GM08714 (cell line): ENCODE results near the gene CACNA2D3.

Experiments
- H3K4me3 ChIP-seq: fragments of 200-500 bp; sonication (Bioruptor generic); 2 replicates; pipeline ENCODE4 v1.5.1; 2014; ENCODE audit warnings: mild to moderate bottlenecking, low read length, inconsistent platforms
- ZNF274 ChIP-seq: IDR thresholded peaks from 2 replicates; pipeline ENCODE4 v1.6.1; 2012; ENCODE audit warnings: mild to moderate bottlenecking, low read depth, low read length

Gene CACNA2D3

DNA sequence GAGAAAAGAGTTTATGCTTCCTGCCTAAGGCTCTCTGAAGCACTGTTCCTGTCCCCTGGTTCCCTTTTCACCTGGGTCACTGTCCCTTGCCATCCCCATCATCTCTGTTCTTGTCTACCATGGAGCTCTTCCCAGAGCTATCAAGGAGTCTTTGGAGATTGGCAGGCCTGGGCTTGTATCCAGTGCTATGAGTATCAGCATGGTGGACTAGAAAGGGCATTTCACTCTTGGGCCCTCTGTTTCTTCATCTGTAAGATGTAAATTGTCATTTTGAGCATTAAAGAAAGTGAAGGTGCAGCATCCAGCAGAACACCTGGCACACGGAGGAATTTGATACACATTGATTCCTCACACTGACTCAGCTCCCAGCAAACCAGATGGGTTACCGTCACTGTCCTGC is 388.2 kb downstream of the CACNA2D3 start:
- H3K4me3 ChIP-seq, result no peak overlapping the region

DNA sequence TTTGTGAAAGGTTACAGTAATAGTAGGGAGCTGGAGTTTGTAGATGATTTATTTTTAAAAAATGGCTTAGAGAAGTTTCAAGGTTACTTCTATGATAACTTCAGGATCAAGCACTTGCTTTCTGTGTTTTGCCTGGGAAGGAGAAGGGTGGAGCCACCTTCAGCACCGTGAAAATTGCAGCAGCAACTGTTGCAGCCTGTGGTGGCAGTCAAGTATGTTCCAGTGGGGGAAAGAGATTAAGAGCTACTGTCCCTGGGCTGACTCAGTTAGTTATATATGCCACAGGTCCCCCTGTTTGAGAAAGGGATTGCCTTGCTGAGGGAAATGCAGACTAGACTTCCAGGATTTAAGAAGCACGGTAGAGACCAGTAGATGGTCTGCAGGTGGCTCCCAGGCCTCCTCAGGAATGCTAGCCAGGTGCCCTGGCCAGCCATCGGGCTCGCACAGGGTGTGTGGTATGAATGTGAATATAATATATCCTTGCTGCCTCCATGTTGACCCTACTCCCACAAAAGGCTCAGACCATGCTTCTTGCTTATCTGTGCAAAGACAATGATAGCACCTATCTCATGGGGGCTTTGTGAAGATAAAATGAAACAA is 389.5 kb downstream of the CACNA2D3 start:
- no peak overlapping the region for H3K4me3 ChIP-seq
- TF ChIP-seq ZNF274, result no peak

More for the DNA sequence above, 388.2 kb downstream of the CACNA2D3 start:
- no peak for TF ChIP-seq ZNF274

DNA sequence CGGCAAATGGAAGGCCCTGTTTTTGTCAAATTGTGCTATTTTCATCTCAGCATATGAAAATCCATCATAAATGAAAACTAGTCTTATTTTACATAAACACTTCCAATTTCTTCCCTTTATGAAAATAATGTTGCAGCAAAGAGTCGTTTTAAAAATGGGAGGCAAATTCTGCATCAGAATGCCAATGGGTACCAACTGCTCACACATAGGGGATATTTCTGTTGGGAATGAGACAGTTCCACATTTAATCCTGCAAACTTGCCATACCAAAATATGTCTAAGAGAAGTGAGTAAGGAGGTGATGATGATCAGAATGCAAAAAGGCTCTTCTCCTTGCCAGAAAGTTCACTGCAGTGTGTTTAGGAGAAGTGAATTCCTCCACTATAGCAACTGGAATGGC is 391.7 kb downstream of the CACNA2D3 start:
- TF ChIP-seq ZNF274, result no peak
- no peak overlapping the region for H3K4me3 ChIP-seq

DNA sequence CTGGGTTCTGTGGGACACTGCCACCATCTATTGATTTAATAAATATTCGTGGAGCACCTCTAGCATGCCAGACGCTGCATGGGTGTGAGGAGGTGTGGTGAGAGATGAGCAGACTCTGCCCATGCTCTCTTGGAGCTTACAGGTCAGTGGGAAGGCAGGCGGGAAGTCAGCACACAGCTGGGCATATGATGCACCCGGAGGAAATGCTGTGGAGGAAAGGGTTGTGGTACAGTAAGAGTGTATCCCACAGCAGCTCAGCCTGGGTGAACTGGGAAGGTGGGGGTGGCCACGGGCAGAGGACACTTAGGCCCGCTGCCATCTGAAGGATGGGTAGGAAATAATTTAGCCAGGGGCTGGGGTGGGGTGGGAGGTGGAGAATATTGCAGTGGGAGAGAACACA is 392.1 kb downstream of the CACNA2D3 start:
- no peak for TF ChIP-seq ZNF274
- no peak overlapping the region for H3K4me3 ChIP-seq

DNA sequence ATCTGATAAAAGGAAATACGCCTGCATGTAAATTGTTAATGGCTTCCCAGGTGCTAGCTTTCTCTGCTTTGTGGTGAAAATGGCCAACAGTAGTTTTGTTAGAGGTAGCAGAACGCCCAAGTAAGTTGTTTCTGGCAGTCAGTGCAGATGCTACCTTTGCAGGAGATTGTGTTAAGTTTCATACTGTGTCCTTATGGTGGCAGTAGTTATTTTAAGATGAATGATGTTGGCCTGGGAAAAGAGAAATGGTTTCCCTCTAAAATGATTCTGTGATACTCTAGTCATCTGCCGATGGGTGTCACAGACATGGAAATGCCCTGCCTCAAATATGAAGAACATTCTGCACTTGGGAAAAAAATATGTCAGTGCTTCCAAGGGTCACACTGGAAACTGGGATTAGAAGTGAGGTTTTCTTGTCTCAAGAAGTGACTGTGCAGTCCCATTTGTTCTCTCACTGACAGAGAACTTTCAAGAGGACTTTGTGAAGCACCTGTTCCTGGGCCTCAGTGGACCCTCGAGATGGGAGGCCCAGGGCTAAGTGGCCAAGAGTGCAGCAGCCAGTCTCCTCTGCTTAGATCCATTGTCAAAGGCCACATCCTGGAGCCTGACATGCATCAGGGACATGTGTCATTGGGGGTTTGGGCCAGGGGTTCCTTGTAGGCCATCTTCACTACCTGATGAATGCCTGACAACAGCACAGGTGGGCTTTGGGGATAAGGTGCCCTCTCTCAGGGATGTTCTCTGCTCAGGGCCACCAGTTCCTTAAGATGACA is 393.3 kb downstream of the CACNA2D3 start:
- TF ChIP-seq ZNF274, result no peak
- H3K4me3 ChIP-seq, result no peak overlapping the region

DNA sequence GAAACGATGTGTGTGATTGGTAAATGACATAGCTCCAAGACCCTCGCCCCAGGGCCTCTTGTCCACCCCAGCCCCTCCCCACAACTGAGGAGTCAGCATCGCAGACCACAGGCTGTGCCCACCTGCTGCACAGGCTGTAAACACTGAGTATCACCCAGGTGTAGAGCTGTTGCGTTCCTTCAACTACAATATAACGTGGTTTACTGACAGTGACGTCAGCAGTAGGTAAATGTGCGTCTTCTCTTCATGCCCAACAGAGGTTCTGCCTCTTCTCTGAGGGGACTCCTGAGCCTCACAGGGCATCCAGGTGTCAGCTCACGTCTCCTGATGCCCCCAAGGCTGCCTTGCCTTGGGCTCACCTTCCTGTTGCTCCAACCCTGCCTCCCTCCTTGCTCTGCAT is 395.1 kb downstream of the CACNA2D3 start:
- H3K4me3 ChIP-seq, result no peak overlapping the region
- no peak for TF ChIP-seq ZNF274

DNA sequence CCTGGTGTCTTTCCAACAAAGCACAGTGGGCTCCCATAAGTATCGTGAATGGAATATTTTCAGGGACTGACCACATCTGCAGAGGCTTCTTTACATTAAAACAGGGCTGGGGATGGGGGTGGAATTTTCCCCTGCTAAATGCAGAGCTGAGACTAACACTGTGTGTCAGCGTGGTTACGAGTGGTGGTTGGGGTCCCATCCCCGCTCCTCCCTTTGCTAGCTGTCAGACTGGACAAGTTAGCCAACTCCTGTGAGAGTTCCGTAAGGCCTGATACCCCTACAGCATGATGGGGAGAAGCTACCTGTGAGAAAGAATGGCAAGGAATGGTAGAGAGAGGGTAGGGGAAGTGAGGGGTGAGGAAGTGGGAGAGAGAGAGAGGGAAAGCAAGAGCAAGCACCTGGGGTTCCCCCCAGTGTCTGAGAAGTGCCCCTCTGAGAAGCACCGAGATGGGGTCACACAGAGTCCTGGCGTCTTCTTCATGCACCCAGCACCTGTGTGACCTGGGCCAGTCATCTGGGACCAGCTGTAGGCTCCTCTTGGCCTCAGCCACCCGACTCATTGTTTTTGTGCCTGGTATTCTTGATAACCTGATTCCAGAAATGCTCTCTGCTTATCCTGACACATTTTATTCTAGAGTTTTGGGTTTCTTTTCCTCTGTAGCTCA is 395.8 kb downstream of the CACNA2D3 start:
- no peak overlapping the region for H3K4me3 ChIP-seq
- no peak for TF ChIP-seq ZNF274

DNA sequence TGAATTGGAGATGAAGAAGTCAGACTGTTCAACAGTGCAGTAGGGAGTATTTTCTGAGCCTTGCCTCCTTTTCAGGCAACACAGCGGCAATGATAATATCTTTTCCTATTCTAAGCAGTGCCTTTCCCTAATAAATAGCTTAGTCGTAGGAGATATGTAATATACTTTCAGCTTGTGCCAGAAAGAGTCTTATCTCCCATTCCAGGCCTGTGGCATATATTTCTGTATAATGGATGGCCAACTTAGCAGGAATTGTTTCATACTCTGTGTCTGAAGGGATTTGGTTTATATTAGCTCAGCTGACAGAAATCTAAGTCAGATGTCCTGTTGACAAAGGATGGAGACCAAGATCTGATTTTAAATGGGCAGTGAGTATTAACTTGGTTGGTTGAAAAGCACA is 397.1 kb downstream of the CACNA2D3 start:
- TF ChIP-seq ZNF274, result no peak
- no peak overlapping the region for H3K4me3 ChIP-seq

DNA sequence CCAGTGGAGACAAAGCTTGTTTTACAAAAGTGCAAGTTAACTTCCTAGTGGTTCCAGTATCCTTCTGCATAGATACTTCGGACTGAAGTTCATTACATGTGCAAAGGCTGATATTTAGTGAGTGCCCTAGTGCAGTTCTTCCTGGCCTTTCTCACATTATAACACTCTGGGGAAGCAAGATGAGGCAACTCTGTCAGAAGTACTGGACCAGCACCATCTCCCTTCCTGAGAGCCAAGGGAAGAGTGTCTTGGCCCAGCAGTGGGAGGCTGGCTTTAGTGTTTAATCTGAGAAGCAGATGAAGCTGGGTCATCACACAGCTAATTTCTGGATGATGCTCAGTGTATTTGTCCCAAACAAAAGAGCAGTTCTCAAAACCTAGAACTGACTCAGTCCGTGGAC is 397.7 kb downstream of the CACNA2D3 start:
- TF ChIP-seq ZNF274, result no peak
- no peak overlapping the region for H3K4me3 ChIP-seq

DNA sequence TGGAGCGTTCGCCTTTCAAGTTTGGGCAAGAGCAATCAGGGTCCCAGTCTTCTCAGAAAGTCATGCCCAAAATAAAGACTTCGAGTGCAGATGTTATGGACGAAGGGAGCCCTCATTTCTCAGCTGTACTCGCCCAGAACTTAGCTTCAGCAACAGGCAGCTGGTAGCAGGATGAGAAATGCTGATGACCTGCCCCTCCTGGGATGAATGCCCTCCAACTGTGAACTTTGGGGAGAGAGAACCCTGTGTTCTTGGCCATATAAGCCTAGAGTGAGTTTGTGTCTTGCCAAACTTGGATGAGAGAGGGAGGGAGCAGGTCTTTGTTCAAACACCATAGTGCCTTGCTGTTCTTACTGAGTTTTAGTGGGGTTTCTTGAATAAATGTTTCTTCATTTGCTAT is 405.2 kb downstream of the CACNA2D3 start:
- no peak overlapping the region for H3K4me3 ChIP-seq
- TF ChIP-seq ZNF274, result no peak

DNA sequence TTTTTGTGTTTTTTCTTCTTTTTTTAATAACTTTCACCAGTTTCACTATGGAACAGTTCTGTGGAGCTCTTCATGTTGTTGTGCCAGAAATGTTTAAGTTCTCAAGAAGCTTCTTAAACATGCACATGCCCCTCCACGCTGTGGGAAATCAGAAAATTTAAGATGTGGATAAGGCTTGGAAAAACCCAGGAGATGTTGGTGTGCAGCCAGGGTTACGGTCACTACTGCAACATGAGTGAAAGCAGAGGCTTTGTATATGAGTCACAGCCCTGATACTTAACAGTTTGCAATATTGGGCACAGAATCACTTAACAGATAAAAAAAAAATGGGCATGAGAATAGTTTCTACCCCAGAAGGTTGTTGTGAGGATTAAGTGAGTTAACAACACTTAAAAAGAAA is 405.6 kb downstream of the CACNA2D3 start:
- no peak overlapping the region for H3K4me3 ChIP-seq
- no peak for TF ChIP-seq ZNF274

DNA sequence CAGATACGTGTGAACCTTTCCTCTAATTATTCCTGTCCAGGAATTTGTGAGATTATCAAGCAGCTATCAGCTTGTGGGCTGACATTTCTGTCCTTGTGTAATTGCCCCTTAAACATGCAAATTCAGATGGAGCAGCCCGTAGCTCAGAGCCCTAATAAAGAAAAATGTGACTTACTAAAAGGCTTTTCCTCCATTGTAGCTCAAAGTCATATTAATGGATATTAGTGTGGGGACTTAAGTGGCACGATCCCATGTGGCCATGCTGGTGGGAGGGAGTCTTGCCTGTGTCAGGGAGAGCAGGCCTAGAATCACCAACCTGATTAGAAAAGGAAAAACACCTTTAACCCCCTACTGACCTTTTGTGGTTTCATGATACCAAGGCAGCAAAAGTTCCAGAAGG is 406.3 kb downstream of the CACNA2D3 start:
- TF ChIP-seq ZNF274, result no peak
- H3K4me3 ChIP-seq, result no peak overlapping the region

DNA sequence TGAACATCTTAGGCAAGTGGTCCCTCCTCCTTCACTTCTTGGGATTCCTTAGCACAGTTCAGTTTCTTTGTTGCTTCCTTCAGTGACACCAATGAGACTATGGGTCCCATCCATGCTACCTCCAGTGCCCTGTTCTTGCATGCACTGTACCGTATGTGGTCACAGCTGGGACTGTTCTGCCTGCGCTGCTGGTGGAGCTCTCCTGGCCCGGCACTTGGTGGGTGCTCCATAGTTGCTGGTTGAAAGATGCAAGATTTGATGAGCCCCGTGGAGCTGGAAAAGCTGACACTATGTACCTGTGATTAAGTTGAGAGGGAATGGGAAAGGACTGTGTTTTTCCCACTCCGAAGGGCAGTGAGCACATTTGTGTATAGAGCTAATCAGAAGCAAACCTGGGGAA is 407.7 kb downstream of the CACNA2D3 start:
- H3K4me3 ChIP-seq, result no peak overlapping the region
- TF ChIP-seq ZNF274, result no peak

DNA sequence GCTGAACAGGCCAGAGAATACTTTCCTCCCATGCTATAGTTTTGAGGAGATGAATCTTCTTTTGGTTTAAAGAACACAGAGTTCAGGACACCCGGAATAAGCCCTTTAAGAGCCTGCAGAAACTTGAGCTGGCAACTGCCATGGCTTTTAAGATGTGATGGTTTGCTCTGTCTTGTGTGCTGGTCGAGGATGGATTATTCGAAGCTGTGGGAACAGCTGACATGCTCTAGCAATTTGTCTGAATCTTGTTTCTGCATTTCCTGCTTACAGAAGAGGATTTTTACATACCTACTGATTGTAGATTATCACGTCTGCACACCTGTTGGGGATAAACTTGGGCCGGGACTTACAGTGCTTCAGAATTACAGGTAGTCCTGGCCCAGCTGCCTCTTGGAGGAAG is 408.6 kb downstream of the CACNA2D3 start:
- TF ChIP-seq ZNF274, result no peak
- no peak overlapping the region for H3K4me3 ChIP-seq

DNA sequence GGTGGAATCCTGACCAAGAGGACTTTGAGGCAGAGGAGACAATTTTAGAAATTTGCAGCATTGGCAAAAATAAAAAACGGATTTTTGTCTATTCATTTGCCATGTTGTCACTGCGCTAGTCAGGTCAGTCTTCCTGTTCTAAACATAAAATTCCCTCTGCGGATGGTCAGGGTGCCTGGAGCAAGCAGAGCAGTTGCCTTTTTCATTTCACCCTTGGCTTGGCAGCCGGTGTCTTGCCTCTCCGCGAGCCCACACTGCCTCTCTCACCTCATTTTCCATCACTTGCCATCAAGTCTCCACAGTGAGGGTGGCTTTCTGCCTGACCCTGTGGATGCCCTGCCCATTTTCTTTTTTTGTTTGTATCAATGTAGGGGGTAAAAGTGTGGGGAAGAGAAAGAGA is 409.4 kb downstream of the CACNA2D3 start:
- no peak for TF ChIP-seq ZNF274
- no peak overlapping the region for H3K4me3 ChIP-seq
